OCI-LY7 (cell line): ENCODE measurements around the gene SIPA1L3. TPM values are rescaled to one million over a fixed set of nuclear protein-coding genes. Genes with fewer than 3 reads are reported as not detected.

Experiments used
- BruUV-seq: library from RNA; stranded (reverse); fragments of 400-500 nt; replicated peaks from 2 replicates; lab custom pipeline; 2021; lab: Mats Ljungman, UMichigan
- CTCF ChIA-PET: fragments of 300-600 bp; sonication (Branson Sonifier 250); formaldehyde crosslinking; loops from one replicate; lab custom pipeline; 2022; ENCODE audit warnings: antibody characterized with exemption; ENCODE audit not compliant: unreplicated experiment; lab: Charles Lee
- POLR2A ChIA-PET: fragments of 300-600 bp; sonication (Branson Sonifier 250); formaldehyde crosslinking; loops from one replicate; lab custom pipeline; 2022; ENCODE audit warnings: antibody characterized with exemption; lab: Charles Lee
- DNase-seq: peaks from one replicate; pipeline ENCODE4 v3.0.0-alpha.2; 2015; ENCODE audit warnings: low spot score
- H2AFZ ChIP-seq: fragments of 200-600 bp; sonication (generic), shearing (Covaris generic); 2 replicates; pipeline ENCODE4 v1.6.1; 2014; ENCODE audit warnings: mild to moderate bottlenecking, antibody characterized with exemption, low read length, moderate library complexity
- H3K27ac ChIP-seq: fragments of 200-600 bp; sonication (generic); 2 replicates; pipeline ENCODE4 v1.5.1; 2014; ENCODE audit warnings: mixed run types, low read depth, mild to moderate bottlenecking, moderate library complexity, low read length, inconsistent platforms; ENCODE audit not compliant: poor library complexity, severe bottlenecking
- H3K36me3 ChIP-seq: fragments of 200-600 bp; sonication (generic); 2 replicates; pipeline ENCODE4 v1.6.1; 2014; ENCODE audit warnings: mild to moderate bottlenecking, antibody characterized with exemption, low read length, moderate library complexity, mixed read lengths; ENCODE audit not compliant: insufficient read depth
- H3K4me1 ChIP-seq: fragments of 200-600 bp; sonication (generic); 2 replicates; pipeline ENCODE4 v1.5.1; 2014; ENCODE audit warnings: mild to moderate bottlenecking, low read length; ENCODE audit not compliant: insufficient read depth, poor library complexity, severe bottlenecking
- H3K4me2 ChIP-seq: fragments of 200-600 bp; sonication (generic); 2 replicates; pipeline ENCODE4 v1.6.1; 2014; ENCODE audit warnings: mild to moderate bottlenecking, low read length
- H3K4me3 ChIP-seq: fragments of 200-600 bp; sonication (generic); 2 replicates; pipeline ENCODE4 v1.5.1; 2014; ENCODE audit warnings: mild to moderate bottlenecking, low read depth, low read length; ENCODE audit not compliant: poor library complexity, severe bottlenecking
- H3K79me2 ChIP-seq: fragments of 200-600 bp; sonication (generic); 2 replicates; pipeline ENCODE4 v1.6.1; 2016; ENCODE audit warnings: low read depth, mild to moderate bottlenecking, low read length, moderate library complexity, mixed read lengths; ENCODE audit not compliant: insufficient read depth
- H3K9me2 ChIP-seq: fragments of 200-600 bp; sonication (generic); 2 replicates; pipeline ENCODE4 v1.6.1; 2016; ENCODE audit warnings: mild to moderate bottlenecking, low read length, mixed read lengths; ENCODE audit not compliant: insufficient read depth
- H3K9me3 ChIP-seq: fragments of 200-600 bp; sonication (generic); 2 replicates; pipeline ENCODE4 v1.6.1; 2014; ENCODE audit warnings: mild to moderate bottlenecking, mixed run types, low read length, mixed read lengths
- H4K20me1 ChIP-seq: fragments of 200-600 bp; sonication (generic); 2 replicates; pipeline ENCODE4 v1.6.1; 2014; ENCODE audit warnings: mild to moderate bottlenecking, antibody characterized with exemption, low read length, moderate library complexity, mixed read lengths; ENCODE audit not compliant: insufficient read depth
- CTCF ChIP-seq: fragments of 200-600 bp; sonication (generic); conservative IDR thresholded peaks from 2 replicates; pipeline ENCODE4 v1.5.1; 2014; ENCODE audit warnings: mild to moderate bottlenecking, antibody characterized with exemption, low read length, moderate library complexity, mixed read lengths
- EZH2phosphoT487 ChIP-seq: fragments of 200-600 bp; sonication (generic); IDR thresholded peaks from 2 replicates; pipeline ENCODE4 v1.6.1; 2018; ENCODE audit warnings: low read depth, borderline replicate concordance, mild to moderate bottlenecking, mixed run types, antibody characterized with exemption, low read length, moderate library complexity, mixed read lengths
- intact Hi-C: fragments of 100-400 bp; cut with micrococcal nuclease; formaldehyde crosslinking; loops from one replicate; pipeline ENCODE4 v1.10.0; 2022; ENCODE audit not compliant: unreplicated experiment
- total RNA-seq, 2 experiments: library from RNA; depleted of rRNA in 1 of 2; stranded (reverse); fragments of >200 nt in 1 of 2; shearing (Covaris generic) in 1 of 2; gene quantifications; 2 replicates each; pipeline ENCODE4 v1.2.3, GENCODE V29; 2014 to 2022

The SIPA1L3 gene
- total RNA-seq, 2 experiments from 2014 or later: 21.2 to 84.4 TPM

- intact Hi-C loops: no loop called here
- no peaks in the 10 kb centered on the region for H3K4me1 ChIP-seq
- no TSS peak for BruUV-seq
- H3K4me2 ChIP-seq: no peak overlapping the region
- no peaks in the 10 kb centered on the region for H3K9me3 ChIP-seq
- H3K36me3 ChIP-seq: peaks cover 10% of the 10 kb centered on the region; the same call in 1 of the 2 replicates
- no peak overlapping the region for H3K27ac ChIP-seq
- no peaks in the 10 kb centered on the region for H3K9me2 ChIP-seq
- no peaks in the 10 kb centered on the region; the same call in 1 of the 2 replicates for H3K79me2 ChIP-seq
- ChIA-PET CTCF (no interaction called here), POLR2A (no interaction called here)
- no peak overlapping the region for H2AFZ ChIP-seq
- TF ChIP-seq EZH2phosphoT487: no peak
- TF ChIP-seq CTCF: no peak
- no peak overlapping the region for H3K4me3 ChIP-seq
- no peaks in the 10 kb centered on the region for H4K20me1 ChIP-seq
- DNase-seq: no peak
Measured at GRCh38 chr19:37995346-37995745, 88.3 kb downstream of the SIPA1L3 start.

- CTCF ChIA-PET: no interaction called here
- no TSS peak for BruUV-seq
- Histone ChIP-seq H3K4me3 (no peak overlapping the region), H4K20me1 (no peaks in the 10 kb centered on the region), H3K79me2 (no peaks in the 10 kb centered on the region; the same call in 1 of the 2 replicates), H3K4me2 (no peak overlapping the region), H3K27ac (no peak overlapping the region), H3K36me3 (peaks cover 10% of the 10 kb centered on the region; the same call in 1 of the 2 replicates), H3K9me2 (no peaks in the 10 kb centered on the region), H2AFZ (no peak overlapping the region), H3K9me3 (no peaks in the 10 kb centered on the region), H3K4me1 (peaks cover 4% of the 10 kb centered on the region)
- TF ChIP-seq CTCF (no peak), EZH2phosphoT487 (no peak)
- no peak for DNase-seq
- POLR2A ChIA-PET: interaction anchor here (0.5 to 0.7 kb wide), 3 partner anchors 36 to 87 kb away, joined by 3 to 7 read pairs (median 4); no protein-coding TSS in a partner anchor
- intact Hi-C loops: no loop called here
Measured at GRCh38 chr19:37997911-37998344, 90.9 kb downstream of the SIPA1L3 start.

- Histone ChIP-seq H2AFZ (no peak overlapping the region), H3K79me2 (peaks cover 2% of the 10 kb centered on the region; the same call in 1 of the 2 replicates), H3K9me2 (no peaks in the 10 kb centered on the region), H3K9me3 (no peaks in the 10 kb centered on the region), H3K4me1 (peaks cover 13% of the 10 kb centered on the region), H3K36me3 (peaks cover 10% of the 10 kb centered on the region; the same call in 1 of the 2 replicates), H3K27ac (no peak overlapping the region), H3K4me2 (no peak overlapping the region), H3K4me3 (no peak overlapping the region), H4K20me1 (no peaks in the 10 kb centered on the region)
- TF ChIP-seq EZH2phosphoT487 (no peak), CTCF (no peak)
- POLR2A ChIA-PET: no interaction called here
- intact Hi-C loops: no loop called here
- DNase-seq: no peak
- CTCF ChIA-PET: no interaction called here
- BruUV-seq: no TSS peak
Measured at GRCh38 chr19:37998801-37999308, 91.8 kb downstream of the SIPA1L3 start.
